OCI-LY3 (cell line): Measurements from ENCODE around the gene NID1.
"Not testable (repeated sequence)": the region's sequence is repeated elsewhere in the genome, so short reads cannot be mapped to it uniquely, and the experiment has no call there.

Experiments
- CTCF ChIP-seq: fragments of 200-600, 300-600 bp; sonication (generic); IDR thresholded peaks from 2 replicates; pipeline ENCODE4 v1.5.1; 2014; ENCODE audit warnings: antibody characterized with exemption, low read length, low read depth
- EZH2phosphoT487 ChIP-seq: fragments of 200-600 bp; shearing (Covaris generic); IDR thresholded peaks from 2 replicates; pipeline ENCODE4 v1.6.1; 2018; ENCODE audit warnings: antibody characterized with exemption, mixed run types, low read depth

GRCh38 chr1:235972691-235973090 is 92.2 kb downstream of the NID1 start:
- not testable (repeated sequence) for TF ChIP-seq CTCF, EZH2phosphoT487
